PFSK-1 (cell line): ENCODE data around the gene GFPT1.

Experiments
- POLR2AphosphoS5 ChIP-seq: IDR thresholded peaks from 2 replicates; pipeline ENCODE4 v1.6.1; 2012; ENCODE audit warnings: low read depth, mild to moderate bottlenecking, control low read depth, low read length, moderate library complexity
- REST ChIP-seq, 2 experiments: IDR thresholded peaks; 2 replicates each; pipeline versions ENCODE4 v1.6.1 to v1.8.0; 2011 to 2012; ENCODE audit warnings: low read depth in 2 of 2, low read length in 2 of 2, control low read depth in 1 of 2, inconsistent platforms in 1 of 2, mild to moderate bottlenecking in 1 of 2, moderate library complexity in 1 of 2; ENCODE audit not compliant: insufficient read depth in 1 of 2
- SIN3A ChIP-seq: IDR thresholded peaks from 2 replicates; pipeline ENCODE4 v1.6.1; 2012; ENCODE audit warnings: mild to moderate bottlenecking, low read length, moderate library complexity, borderline replicate concordance; ENCODE audit not compliant: insufficient read depth

GRCh38 chr2:69393963-69394362 lies 6.9 kb upstream of the GFPT1 start:
- TF ChIP-seq POLR2AphosphoS5 (no peak), SIN3A (no peak), REST (IDR thresholded peaks at IDR 0.05; ENCODE audit: insufficient read depth in 1 of 2, low read depth in 2 of 2, low read length in 2 of 2) (no peak)
